B cell (primary cell): ENCODE results near the gene CARTPT.

ENCODE experiments used
- EZH2 ChIP-seq: IDR thresholded peaks from 2 replicates; pipeline ENCODE4 v1.6.1; 2012; ENCODE audit warnings: borderline replicate concordance, low read depth, mild to moderate bottlenecking, moderate library complexity, low read length; ENCODE audit not compliant: insufficient read depth, poor library complexity, severe bottlenecking
- TF ChIP-seq, protein P1 (sequence below): fragments of 200-600 bp; IDR thresholded peaks from one replicate; pipeline ENCODE4 v1.8.0; 2022; ENCODE audit warnings: antibody characterized with exemption, mild to moderate bottlenecking

DNA sequence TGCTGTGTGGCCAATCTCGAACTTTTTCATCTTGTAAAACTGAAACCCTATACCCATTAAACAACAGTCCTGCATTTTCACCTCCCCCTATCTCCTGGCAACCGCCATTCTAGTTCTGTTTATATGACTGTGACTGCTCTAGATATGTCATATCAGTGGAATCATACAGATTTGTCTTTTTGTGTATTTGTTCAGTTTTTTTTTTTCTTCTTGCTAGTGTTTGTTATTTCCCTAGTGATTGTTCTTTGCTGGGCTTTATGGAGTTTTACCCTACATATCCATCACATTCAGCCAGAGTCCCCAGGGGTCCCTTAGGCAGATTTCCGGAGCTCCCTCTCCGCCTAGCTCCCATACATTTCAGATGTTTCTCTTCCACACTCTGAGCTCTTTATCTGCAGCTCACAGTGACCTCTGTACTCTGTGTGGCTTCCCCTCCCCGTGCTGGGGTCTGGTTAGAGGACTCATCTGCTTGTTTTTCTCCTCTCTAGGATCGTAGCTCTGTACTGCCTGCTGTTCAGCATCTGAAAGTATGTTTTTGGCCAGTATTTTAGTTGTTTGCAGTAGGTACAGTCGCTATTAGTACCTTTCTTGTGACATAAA lies 25.1 kb upstream of the CARTPT start:
- TF ChIP-seq, protein P1, sequence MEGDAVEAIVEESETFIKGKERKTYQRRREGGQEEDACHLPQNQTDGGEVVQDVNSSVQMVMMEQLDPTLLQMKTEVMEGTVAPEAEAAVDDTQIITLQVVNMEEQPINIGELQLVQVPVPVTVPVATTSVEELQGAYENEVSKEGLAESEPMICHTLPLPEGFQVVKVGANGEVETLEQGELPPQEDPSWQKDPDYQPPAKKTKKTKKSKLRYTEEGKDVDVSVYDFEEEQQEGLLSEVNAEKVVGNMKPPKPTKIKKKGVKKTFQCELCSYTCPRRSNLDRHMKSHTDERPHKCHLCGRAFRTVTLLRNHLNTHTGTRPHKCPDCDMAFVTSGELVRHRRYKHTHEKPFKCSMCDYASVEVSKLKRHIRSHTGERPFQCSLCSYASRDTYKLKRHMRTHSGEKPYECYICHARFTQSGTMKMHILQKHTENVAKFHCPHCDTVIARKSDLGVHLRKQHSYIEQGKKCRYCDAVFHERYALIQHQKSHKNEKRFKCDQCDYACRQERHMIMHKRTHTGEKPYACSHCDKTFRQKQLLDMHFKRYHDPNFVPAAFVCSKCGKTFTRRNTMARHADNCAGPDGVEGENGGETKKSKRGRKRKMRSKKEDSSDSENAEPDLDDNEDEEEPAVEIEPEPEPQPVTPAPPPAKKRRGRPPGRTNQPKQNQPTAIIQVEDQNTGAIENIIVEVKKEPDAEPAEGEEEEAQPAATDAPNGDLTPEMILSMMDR, result no peak
- no peak for TF ChIP-seq EZH2
